Peyer's patch (tissue), 4 donors: ENCODE results near the gene CLCNKA. TPM values are rescaled to one million over a fixed set of nuclear protein-coding genes. Genes with fewer than 3 reads are reported as not detected.
"Not testable (repeated sequence)": the region's sequence is repeated elsewhere in the genome, so short reads cannot be mapped to it uniquely, and the experiment has no call there.

Source experiments
- DNase-seq, 3 donors: peaks; one replicate each; pipeline ENCODE4 v3.0.0-alpha.2; 2017 to 2019
- H3K27ac ChIP-seq, 4 donors: fragments of 200-600 bp; sonication (generic); one replicate each; pipeline ENCODE4 v1.5.1; 2016 to 2019
- H3K27me3 ChIP-seq, 2 donors: fragments of 200-600 bp; sonication (generic); one replicate each; pipeline ENCODE4 v1.5.1; 2019
- H3K36me3 ChIP-seq, 3 donors: fragments of 200-600 bp; sonication (generic); one replicate each; pipeline ENCODE4 v1.5.1; 2016 to 2019
- H3K4me1 ChIP-seq, 4 donors: fragments of 200-600 bp; sonication (generic); one replicate each; pipeline ENCODE4 v1.5.1; 2016 to 2019
- H3K4me3 ChIP-seq, 4 donors: fragments of 200-600 bp; sonication (generic); 1 replicate in 3 of 4; 2 replicates in 1 of 4; pipeline ENCODE4 v1.5.1; 2016 to 2019; ENCODE audit warnings: mild to moderate bottlenecking in 1 of 4
- H3K9me3 ChIP-seq, 4 donors: fragments of 200-600 bp; sonication (generic); one replicate each; pipeline ENCODE4 v1.5.1; 2016 to 2019; ENCODE audit warnings: mild to moderate bottlenecking in 1 of 4
- POLR2A ChIP-seq, 2 donors: fragments of 450-650 bp; IDR thresholded peaks; one replicate each; pipeline ENCODE4 v1.5.1; 2017; ENCODE audit warnings: antibody characterized with exemption in 2 of 2, mild to moderate bottlenecking in 2 of 2, moderate library complexity in 2 of 2
- total RNA-seq, 4 donors: library from RNA; depleted of rRNA; stranded (reverse); fragments of >200 nt; gene quantifications; one replicate each; pipeline ENCODE4 v1.1.0, GENCODE V29; 2016
- TF ChIP-seq, protein P1 (sequence below), 6 experiments: fragments of 450-650 bp in 4 of 6; fragments of 200-600 bp in 2 of 6; sonication (generic) in 1 of 6; IDR thresholded peaks; one replicate each; pipeline ENCODE4 v1.5.1; 2017 to 2019; ENCODE audit warnings: antibody characterized with exemption in 6 of 6, mild to moderate bottlenecking in 3 of 6, moderate library complexity in 1 of 6

The CLCNKA gene
- total RNA-seq, 4 donors from 2014 or later, result 0.47 TPM; not detected in 3

DNA sequence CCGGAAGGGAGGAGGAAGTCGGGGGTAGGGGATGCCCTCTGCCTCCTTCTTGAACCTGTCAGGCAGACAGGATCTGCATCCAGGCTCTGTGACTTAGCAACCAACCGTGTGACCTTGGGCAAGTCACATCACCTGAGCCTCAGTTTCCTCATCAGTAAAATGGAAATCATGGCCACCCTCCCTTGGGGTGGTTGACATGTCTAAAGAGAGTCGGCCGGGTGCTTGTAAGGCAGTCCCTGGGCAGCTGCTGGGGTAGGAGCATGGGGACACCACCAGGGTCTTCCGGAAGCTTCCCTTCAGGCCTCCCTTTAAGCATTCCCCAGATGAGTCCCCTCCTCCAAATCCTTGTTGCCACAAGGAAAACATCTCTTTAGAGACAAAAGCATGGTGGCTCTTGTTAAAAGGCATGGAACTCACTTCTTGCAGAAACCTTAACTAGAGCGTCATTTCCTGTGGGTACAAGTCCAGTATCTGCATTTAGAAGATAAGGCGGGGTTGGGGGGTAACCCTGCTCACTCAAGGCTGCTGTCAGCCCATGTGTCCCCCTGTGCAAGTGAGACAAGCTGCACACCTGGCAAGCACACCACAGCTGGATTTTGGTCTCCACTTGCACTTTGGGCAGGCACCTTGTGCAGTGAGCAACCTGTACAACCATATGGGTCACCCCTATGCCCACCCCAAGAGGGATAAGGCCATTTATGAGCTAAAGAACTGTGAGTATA is 32.1 kb downstream of the CLCNKA start:
- H3K27me3 ChIP-seq, result no peaks in the 10 kb centered on the region
- no peak for TF ChIP-seq POLR2A (IDR thresholded peaks at IDR 0.05)
- TF ChIP-seq, protein P1, sequence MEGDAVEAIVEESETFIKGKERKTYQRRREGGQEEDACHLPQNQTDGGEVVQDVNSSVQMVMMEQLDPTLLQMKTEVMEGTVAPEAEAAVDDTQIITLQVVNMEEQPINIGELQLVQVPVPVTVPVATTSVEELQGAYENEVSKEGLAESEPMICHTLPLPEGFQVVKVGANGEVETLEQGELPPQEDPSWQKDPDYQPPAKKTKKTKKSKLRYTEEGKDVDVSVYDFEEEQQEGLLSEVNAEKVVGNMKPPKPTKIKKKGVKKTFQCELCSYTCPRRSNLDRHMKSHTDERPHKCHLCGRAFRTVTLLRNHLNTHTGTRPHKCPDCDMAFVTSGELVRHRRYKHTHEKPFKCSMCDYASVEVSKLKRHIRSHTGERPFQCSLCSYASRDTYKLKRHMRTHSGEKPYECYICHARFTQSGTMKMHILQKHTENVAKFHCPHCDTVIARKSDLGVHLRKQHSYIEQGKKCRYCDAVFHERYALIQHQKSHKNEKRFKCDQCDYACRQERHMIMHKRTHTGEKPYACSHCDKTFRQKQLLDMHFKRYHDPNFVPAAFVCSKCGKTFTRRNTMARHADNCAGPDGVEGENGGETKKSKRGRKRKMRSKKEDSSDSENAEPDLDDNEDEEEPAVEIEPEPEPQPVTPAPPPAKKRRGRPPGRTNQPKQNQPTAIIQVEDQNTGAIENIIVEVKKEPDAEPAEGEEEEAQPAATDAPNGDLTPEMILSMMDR (IDR thresholded peaks at IDR 0.05), result no peak
- no peak for DNase-seq
- H3K9me3 ChIP-seq, result no peaks in the 10 kb centered on the region
- H3K36me3 ChIP-seq, result no peaks in the 10 kb centered on the region
- no peak overlapping the region for H3K4me3 ChIP-seq
- H3K4me1 ChIP-seq, result peaks cover 0 to 3% (median under 1%) of the 10 kb centered on the region in 4 donors
- H3K27ac ChIP-seq, result no peak overlapping the region

- H3K27ac ChIP-seq, result no peak overlapping the region
- no peaks in the 10 kb centered on the region for H3K27me3 ChIP-seq
- no peaks in the 10 kb centered on the region for H3K9me3 ChIP-seq
- TF ChIP-seq POLR2A (IDR thresholded peaks at IDR 0.05), result no peak
- TF ChIP-seq, protein P1 (IDR thresholded peaks at IDR 0.05), result no peak
- H3K4me3 ChIP-seq, result no peak overlapping the region
- H3K36me3 ChIP-seq, result no peaks in the 10 kb centered on the region
- no peak for DNase-seq
- no peaks in the 10 kb centered on the region for H3K4me1 ChIP-seq
These were observed 33.0 kb downstream of the CLCNKA start for GRCh38 chr1:16054598-16055540.

DNA sequence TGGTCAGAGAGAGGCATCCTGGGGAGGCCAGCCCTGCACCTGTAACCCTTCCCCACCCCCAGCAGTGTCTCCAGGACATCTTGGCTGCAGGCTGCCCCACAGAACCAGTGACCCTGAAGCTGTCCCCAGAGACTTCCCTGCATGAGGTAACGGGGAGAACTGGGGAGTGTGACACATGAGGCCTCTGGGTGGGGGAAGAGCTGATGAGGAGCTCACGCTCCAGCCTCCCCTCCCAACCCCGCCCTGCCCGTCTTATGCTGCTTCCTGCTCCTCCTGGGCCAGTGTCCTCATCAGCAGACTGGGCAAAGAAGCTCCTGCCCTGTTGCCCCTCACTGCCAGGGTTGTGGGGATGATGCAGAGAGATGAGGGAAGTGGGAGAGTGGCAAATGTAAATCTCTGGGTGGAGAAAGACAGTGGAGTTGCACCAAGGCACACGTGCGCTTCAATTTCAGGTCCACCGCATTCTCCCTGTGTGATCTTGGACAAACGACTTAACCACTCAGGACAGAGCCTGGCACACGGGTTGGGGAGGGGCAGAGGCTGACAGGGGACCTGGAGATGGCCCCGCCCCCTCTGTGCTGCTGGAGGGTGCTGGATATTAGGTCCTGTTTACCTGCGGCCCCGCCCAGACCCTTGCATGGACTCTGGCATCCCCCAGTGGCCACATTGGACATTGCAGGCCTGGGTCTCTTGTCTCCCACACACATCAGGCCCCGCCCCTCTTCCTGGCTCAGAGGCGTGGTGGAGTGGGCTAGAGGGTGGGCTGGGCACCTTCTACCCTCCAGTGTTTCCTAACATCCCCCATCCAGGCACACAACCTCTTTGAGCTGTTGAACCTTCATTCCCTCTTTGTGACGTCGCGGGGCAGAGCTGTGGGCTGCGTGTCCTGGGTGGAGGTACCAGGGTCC is 34.0 kb downstream of the CLCNKA start:
- Histone ChIP-seq H3K4me3 (no peak overlapping the region), H3K27me3 (no peaks in the 10 kb centered on the region), H3K4me1 (no peaks in the 10 kb centered on the region), H3K9me3 (no peaks in the 10 kb centered on the region), H3K27ac (no peak overlapping the region), H3K36me3 (no peaks in the 10 kb centered on the region)
- peak; percentile 91 to 96 (median 93) for DNase-seq
- no peak for TF ChIP-seq POLR2A (IDR thresholded peaks at IDR 0.05)
- TF ChIP-seq, protein P1 (IDR thresholded peaks at IDR 0.05), result peak; percentile 82 to 97 (median 92)

DNA sequence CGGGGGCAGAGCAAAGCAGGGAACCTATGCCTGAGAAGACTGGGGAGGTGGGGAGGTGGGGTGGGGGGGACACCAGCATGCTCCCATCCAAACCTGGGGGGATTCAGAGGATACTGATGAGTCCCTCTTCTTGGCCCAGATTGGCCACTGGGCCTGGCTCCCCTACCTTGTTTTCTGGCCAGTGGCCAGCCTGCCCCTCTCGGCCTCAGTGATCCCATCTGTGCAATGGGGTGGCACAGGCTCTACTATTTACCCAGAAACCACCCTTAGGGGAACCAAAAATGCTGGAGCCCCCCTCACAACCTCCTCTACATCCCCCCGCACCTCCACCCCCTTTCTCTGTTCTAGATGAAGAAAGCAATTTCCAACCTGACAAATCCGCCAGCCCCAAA is 34.7 kb downstream of the CLCNKA start:
- not testable (repeated sequence) for H3K27ac ChIP-seq, H3K4me3 ChIP-seq, DNase-seq

GRCh38 chr1:16057314-16057915 is 35.6 kb downstream of the CLCNKA start:
- H3K36me3 ChIP-seq, H3K4me3 ChIP-seq, H3K27ac ChIP-seq, DNase-seq, H3K27me3 ChIP-seq, H3K4me1 ChIP-seq, H3K9me3 ChIP-seq: not testable (repeated sequence)

More for the DNA sequence above, 34.7 kb downstream of the CLCNKA start:
- not testable (repeated sequence) for H3K36me3 ChIP-seq, H3K9me3 ChIP-seq, H3K4me1 ChIP-seq, H3K27me3 ChIP-seq

DNA sequence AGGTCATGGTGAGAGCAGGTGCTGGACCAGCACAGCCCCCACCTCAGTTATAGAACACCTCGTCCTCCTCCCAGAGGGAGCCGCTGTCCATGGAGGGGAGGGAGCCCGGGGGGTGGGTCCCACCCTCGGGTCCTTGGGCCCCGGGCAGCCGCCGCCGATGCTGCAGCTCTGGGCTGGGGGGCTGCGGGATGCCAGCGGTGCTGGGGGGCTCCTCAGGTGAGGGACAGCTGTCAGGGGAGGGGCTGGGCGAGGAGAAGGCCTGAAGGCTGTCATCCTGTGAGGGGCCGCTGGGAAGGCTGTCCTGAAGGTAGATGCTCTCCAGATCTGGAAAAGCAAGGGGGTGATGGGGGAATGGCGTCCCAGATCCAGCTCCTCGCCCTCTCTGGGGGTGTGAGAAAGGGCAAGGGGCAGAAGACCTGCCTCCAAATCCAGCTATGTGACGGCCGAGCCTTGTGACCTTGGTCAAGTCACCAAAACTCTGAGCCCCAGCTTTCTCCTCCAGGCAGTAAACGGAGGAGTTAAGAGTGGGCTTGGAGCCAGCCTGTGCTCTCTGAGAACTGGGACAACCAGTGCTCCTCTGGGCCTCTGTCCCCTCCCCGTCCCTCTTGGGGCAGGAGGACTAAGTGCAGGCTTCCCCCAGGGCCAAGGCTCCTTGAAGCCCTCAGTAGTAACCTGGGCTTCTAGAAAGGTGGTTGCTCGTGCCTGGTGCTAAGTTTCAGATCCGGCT is 36.7 kb downstream of the CLCNKA start:
- H3K4me1 ChIP-seq, H3K36me3 ChIP-seq, H3K27me3 ChIP-seq, H3K4me3 ChIP-seq, H3K9me3 ChIP-seq, H3K27ac ChIP-seq, DNase-seq: not testable (repeated sequence)
